ENCODE results near the gene NXN.
"Not testable (repeated sequence)": the region's sequence is repeated elsewhere in the genome, so short reads cannot be mapped to it uniquely, and the experiment has no call there.

Gene NXN

GRCh38 chr17:751269-752001, 228.1 kb downstream of the NXN start:
- CTCF ChIA-PET, result interaction anchor here (0.7 to 6.7 kb wide), 7 partner anchors 10 to 339 kb away, joined by 3 to 53 read pairs (median 6); partner anchors contain the start of gene NXN
- POLR2A ChIA-PET, result no interaction called here
- peak overlapping the region; percentile 72 for H3K4me3 ChIP-seq (ENCODE audit: low read depth, low read length)
- TF ChIP-seq CTCF (IDR thresholded peaks at IDR 0.05; ENCODE audit: insufficient read depth, low read length, missing control alignments), result no peak
- no peak for DNase-seq (ENCODE audit: low read depth, low spot score)

- POLR2A ChIA-PET, result interaction anchor here (0.6 to 1.1 kb wide), 4 partner anchors 13 to 239 kb away, joined by 3 to 4 read pairs (median 3); no protein-coding TSS in a partner anchor
- H3K4me3 ChIP-seq (ENCODE audit: low read depth, low read length), result peak overlapping the region; percentile 72
- no peak for TF ChIP-seq CTCF (IDR thresholded peaks at IDR 0.05; ENCODE audit: insufficient read depth, low read length, missing control alignments)
- CTCF ChIA-PET, result interaction anchor here (0.7 to 6.7 kb wide), 9 partner anchors 11 to 338 kb away, joined by 3 to 53 read pairs (median 5); partner anchors contain the start of gene NXN
- DNase-seq (ENCODE audit: low read depth, low spot score), result no peak
Measured at GRCh38 chr17:750431-751037, 229.0 kb downstream of the NXN start.

GRCh38 chr17:749359-749758, 230.2 kb downstream of the NXN start:
- not testable (repeated sequence) for DNase-seq (ENCODE audit: low read depth, low spot score); H3K4me3 ChIP-seq (ENCODE audit: low read depth, low read length)
- ChIA-PET POLR2A (interaction anchor here (1.1 kb wide), 1 partner anchor 237 kb away, joined by 3 read pairs; no protein-coding TSS in a partner anchor), CTCF (interaction anchor here (6.7 kb wide), 1 partner anchor 232 kb away, joined by 53 read pairs; the partner anchor contains the start of gene NXN)
